CD4-positive, CD25-positive, alpha-beta regulatory T cell (primary cell): Measurements from ENCODE around the gene PNMA5. TPM values are rescaled to one million over a fixed set of nuclear protein-coding genes. Genes with fewer than 3 reads are reported as not detected.
A peak's percentile ranks its signal among the peaks of the same experiment; 100 is the strongest.

Experiments
- ATAC-seq, 2 donors: fragments of 150-1000 bp; cut with Tn5 transposase; one replicate each; pipeline ENCODE4 v1.10.0; 2021; ENCODE audit warnings: low read depth in 2 of 2, moderate number of reproducible peaks in 2 of 2, moderate library complexity in 1 of 2
- DNase-seq, 3 donors: peaks; one replicate each; pipeline versions ENCODE4 v3.0.0 to v3.0.0-alpha.2; 2012 to 2022; ENCODE audit warnings: mixed read lengths in 1 of 3
- H3K27ac ChIP-seq: one replicate; pipeline ENCODE4 v1.7.0; 2013; ENCODE audit warnings: mild to moderate bottlenecking, low read length; ENCODE audit not compliant: insufficient read depth, poor library complexity, severe bottlenecking
- H3K27me3 ChIP-seq: one replicate; pipeline ENCODE4 v1.7.0; 2013; ENCODE audit warnings: low read length; ENCODE audit not compliant: control insufficient read depth, insufficient read depth
- H3K36me3 ChIP-seq: one replicate; pipeline ENCODE4 v1.7.0; 2013; ENCODE audit warnings: mild to moderate bottlenecking, low read length, moderate library complexity; ENCODE audit not compliant: control insufficient read depth, insufficient read depth
- H3K4me1 ChIP-seq: 2 replicates; pipeline ENCODE4 v1.7.0; 2013; ENCODE audit warnings: mild to moderate bottlenecking, low read length; ENCODE audit not compliant: insufficient read depth, control insufficient read depth, poor library complexity, severe bottlenecking
- H3K4me3 ChIP-seq: one replicate; pipeline ENCODE4 v1.7.0; 2013; ENCODE audit warnings: low read depth, mild to moderate bottlenecking, low read length, moderate library complexity
- H3K9me3 ChIP-seq, 2 experiments: 1 replicate in 1 of 2; 2 replicates in 1 of 2; pipeline ENCODE4 v1.7.0; 2013; ENCODE audit warnings: low read length in 2 of 2, mild to moderate bottlenecking in 1 of 2, moderate library complexity in 1 of 2; ENCODE audit not compliant: control insufficient read depth in 2 of 2
- H3K27ac Mint-ChIP-seq, 3 donors: one replicate each; pipeline ENCODE4 v1.8.0; 2020 to 2022; ENCODE audit warnings: mild to moderate bottlenecking in 3 of 3, mixed read lengths in 3 of 3, moderate library complexity in 2 of 3
- H3K27me3 Mint-ChIP-seq: one replicate; pipeline ENCODE4 v1.8.0; 2022; ENCODE audit warnings: mild to moderate bottlenecking, mixed read lengths
- H3K36me3 Mint-ChIP-seq: one replicate; pipeline ENCODE4 v1.8.0; 2020; ENCODE audit warnings: mixed read lengths
- H3K4me1 Mint-ChIP-seq, 4 donors: one replicate each; pipeline ENCODE4 v1.8.0; 2020 to 2022; ENCODE audit warnings: mixed read lengths in 4 of 4, mild to moderate bottlenecking in 1 of 4
- H3K4me3 Mint-ChIP-seq, 4 donors: one replicate each; pipeline ENCODE4 v1.8.0; 2020 to 2022; ENCODE audit warnings: mild to moderate bottlenecking in 4 of 4, mixed read lengths in 4 of 4, moderate library complexity in 3 of 4
- H3K9me3 Mint-ChIP-seq, 7 donors: one replicate each; pipeline ENCODE4 v1.8.0; 2020 to 2022; ENCODE audit warnings: mixed read lengths in 7 of 7, mild to moderate bottlenecking in 3 of 7, moderate library complexity in 2 of 7
- polyA plus RNA-seq, 4 donors: library from polyadenylated mRNA; unstranded; fragments of 300-500 nt; fragmentation: Illumina TruSeq; gene quantifications; one replicate each; pipeline ENCODE4 v1.2.3, GENCODE V29; 2021
- total RNA-seq: library from RNA; stranded (reverse); gene quantifications from one replicate; pipeline ENCODE4 v1.2.3, GENCODE V29; 2022

PNMA5 gene
- total and polyA plus RNA-seq, 5 donors from 2014 or later: 0.15 to 0.47 (median 0.27) TPM

DNA sequence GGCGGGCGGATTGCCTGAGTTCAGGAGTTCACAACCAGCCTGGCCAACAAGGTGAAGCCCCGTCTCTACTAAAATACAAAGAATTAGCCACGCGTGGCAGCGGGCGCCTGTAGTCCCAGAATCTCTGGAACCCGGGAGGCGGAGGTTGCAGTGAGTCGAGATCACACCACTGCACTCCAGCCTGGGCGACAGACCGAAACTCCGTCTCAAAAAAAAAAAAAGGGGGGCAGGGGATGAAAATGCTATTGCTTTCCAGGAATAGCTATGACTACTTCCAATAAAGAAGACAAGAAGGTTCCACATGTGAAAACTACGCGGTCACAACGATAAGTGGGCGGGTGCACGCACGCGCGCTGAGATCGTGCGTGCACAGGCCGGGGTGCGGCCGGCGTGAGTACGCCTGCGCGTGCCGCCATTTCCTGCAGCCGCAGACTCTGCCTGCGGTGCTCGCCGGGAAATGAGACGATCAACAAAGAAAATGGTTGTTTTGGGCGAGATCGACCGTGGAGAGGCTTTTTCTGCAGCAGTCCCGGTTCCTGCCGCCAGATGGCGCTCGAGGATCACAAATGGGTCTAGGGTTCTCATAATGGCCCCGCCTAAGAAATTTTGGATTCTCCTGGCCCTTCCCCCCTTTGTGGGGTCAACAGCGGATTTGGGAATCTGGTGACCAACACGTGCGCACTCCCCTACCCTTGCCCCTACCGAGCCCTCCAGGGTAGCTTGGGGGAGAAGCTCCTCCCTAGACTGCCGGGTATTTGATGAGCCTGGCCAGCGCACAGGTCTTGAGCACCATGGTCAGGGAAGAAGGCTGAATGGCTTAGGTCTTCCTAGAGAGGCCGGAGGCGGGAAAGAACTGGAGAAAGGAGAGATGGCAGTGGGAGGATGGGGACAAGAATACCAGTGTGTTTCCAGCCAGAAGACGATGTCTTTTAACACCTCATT lies 35.1 kb downstream of the PNMA5 start:
- H3K27me3 ChIP-seq: no peaks in the 10 kb centered on the region
- Mint-ChIP-seq H3K36me3 (peaks cover 5% of the 10 kb centered on the region), H3K27ac (peak overlapping the region; percentile 86 to 95 (median 94)), H3K27me3 (no peaks in the 10 kb centered on the region), H3K9me3 (no peaks in the 10 kb centered on the region), H3K4me3 (peak overlapping the region; percentile 56 to 87 (median 81)), H3K4me1 (peaks cover 0 to 13% (median 3%) of the 10 kb centered on the region in 4 donors)
- H3K4me1 ChIP-seq: no peaks in the 10 kb centered on the region
- peak overlapping the region; percentile 26 for H3K4me3 ChIP-seq
- DNase-seq (peak; percentile 81 to 94 (median 91)), ATAC-seq (peak; percentile 93 to 96)
- no peaks in the 10 kb centered on the region for H3K9me3 ChIP-seq
- H3K27ac ChIP-seq: peak overlapping the region; percentile 69
- no peaks in the 10 kb centered on the region for H3K36me3 ChIP-seq

DNA sequence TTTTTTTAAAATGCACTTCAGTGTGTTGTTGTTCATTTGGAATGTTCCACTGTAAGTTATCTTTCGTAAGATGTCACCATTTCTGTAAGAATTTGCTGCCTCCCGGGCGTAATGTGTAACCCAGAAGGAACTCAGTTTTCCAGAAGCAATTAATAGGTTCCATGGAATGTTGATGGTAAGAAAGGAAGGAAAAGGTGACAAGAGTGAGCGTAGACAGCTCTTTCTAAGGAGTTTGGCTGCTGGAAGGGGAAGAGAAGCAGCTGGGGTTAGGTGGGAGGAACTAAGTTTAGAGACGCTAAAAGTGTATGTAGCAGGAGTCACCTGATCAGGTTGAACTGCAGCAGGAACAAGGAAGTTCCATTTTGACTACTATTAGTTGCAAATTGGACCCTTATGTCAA lies 35.9 kb downstream of the PNMA5 start:
- Mint-ChIP-seq H3K27me3 (no peaks in the 10 kb centered on the region), H3K36me3 (peaks cover 5% of the 10 kb centered on the region), H3K27ac (peak overlapping the region; percentile 86 to 95 (median 94)), H3K4me1 (peaks cover 0 to 13% (median 3%) of the 10 kb centered on the region in 4 donors), H3K9me3 (no peaks in the 10 kb centered on the region), H3K4me3 (peak overlapping the region in 3 of 4 donors; percentile 77 to 87 (median 85))
- no peaks in the 10 kb centered on the region for H3K9me3 ChIP-seq
- H3K27ac ChIP-seq: peak overlapping the region; percentile 69
- H3K36me3 ChIP-seq: no peaks in the 10 kb centered on the region
- ATAC-seq (no peak), DNase-seq (peak in 2 of 3 donors; percentile 5 to 31)
- no peaks in the 10 kb centered on the region for H3K4me1 ChIP-seq
- no peaks in the 10 kb centered on the region for H3K27me3 ChIP-seq
- H3K4me3 ChIP-seq: no peak overlapping the region

DNA sequence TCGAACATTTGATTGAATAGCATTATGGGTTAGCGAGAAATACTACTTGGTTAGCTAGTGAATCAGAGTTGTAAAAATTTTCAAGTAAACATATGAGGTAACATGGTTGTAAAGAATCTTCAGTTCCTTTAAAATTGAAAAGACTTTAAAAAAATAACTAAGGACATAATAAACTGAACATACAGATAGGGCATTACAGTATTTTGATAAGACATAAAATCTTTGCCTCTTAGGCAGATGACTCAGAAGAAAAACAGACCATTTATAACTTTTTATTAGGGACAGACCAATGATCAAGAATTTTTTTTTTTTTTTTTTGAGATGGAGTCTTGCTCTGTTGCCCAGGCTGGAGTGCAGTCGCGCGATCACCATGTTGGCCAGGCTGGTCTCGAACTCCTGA lies 43.1 kb downstream of the PNMA5 start:
- peaks cover 13% of the 10 kb centered on the region for H3K36me3 Mint-ChIP-seq
- Histone ChIP-seq H3K9me3 (no peaks in the 10 kb centered on the region), H3K4me1 (no peaks in the 10 kb centered on the region), H3K36me3 (peaks cover 3% of the 10 kb centered on the region), H3K4me3 (no peak overlapping the region), H3K27me3 (no peaks in the 10 kb centered on the region), H3K27ac (no peak overlapping the region)
- no peaks in the 10 kb centered on the region for H3K27me3 Mint-ChIP-seq
- no peaks in the 10 kb centered on the region for H3K9me3 Mint-ChIP-seq
- ATAC-seq: no peak
- no peak overlapping the region for H3K27ac Mint-ChIP-seq
- no peak overlapping the region for H3K4me3 Mint-ChIP-seq
- H3K4me1 Mint-ChIP-seq: no peaks in the 10 kb centered on the region
- no peak for DNase-seq

DNA sequence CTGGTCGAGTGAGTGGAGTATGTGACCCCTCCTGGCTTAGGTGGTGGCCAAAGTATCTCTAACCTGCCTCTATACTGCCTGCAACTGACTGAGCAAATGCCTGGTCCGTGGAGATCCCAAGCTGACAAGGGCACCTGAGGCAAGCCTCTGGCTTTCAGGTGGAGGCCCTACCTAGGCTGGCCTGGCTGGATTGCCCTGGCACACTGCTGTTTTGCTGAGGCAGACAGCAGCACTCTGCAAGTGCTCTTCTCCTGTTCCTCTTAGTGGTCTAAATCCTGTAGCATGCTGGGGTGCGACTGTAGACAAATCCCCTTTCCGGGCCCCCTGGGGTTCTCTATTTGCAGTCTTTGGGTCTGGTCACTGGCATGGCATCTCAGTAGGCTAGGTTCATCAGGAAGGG lies 44.8 kb downstream of the PNMA5 start:
- no peaks in the 10 kb centered on the region for H3K9me3 ChIP-seq
- H3K4me1 Mint-ChIP-seq: no peaks in the 10 kb centered on the region
- H3K36me3 Mint-ChIP-seq: peaks cover 13% of the 10 kb centered on the region
- no peak overlapping the region for H3K27ac Mint-ChIP-seq
- no peak for ATAC-seq
- peaks cover 3% of the 10 kb centered on the region for H3K36me3 ChIP-seq
- H3K4me1 ChIP-seq: no peaks in the 10 kb centered on the region
- no peaks in the 10 kb centered on the region for H3K27me3 ChIP-seq
- H3K4me3 Mint-ChIP-seq: no peak overlapping the region
- no peak overlapping the region for H3K27ac ChIP-seq
- DNase-seq: no peak
- no peaks in the 10 kb centered on the region for H3K27me3 Mint-ChIP-seq
- H3K4me3 ChIP-seq: no peak overlapping the region
- no peaks in the 10 kb centered on the region for H3K9me3 Mint-ChIP-seq

DNA sequence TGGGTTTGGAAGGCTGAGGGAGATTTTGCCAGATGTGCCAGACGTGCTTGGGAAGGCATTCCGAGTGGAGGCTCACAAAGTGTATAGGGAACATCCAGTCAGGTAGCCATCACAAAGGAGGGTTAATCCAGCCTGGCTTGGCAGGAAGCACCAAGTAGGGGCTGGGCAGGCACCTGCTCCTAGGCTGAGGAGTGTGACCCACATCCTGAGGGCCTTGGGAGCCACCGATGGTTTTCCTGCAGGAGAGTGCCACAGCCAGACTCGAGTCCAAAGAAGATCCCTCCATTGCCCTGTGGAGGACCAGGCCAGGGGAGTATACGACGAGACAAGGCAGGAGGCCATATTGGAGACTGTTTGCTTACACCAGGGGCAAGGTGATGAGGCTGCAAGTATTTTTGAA lies 47.2 kb downstream of the PNMA5 start:
- no peaks in the 10 kb centered on the region for H3K9me3 ChIP-seq
- peaks cover 3% of the 10 kb centered on the region for H3K36me3 ChIP-seq
- Mint-ChIP-seq H3K4me1 (peaks cover 0 to 3% (median 0%) of the 10 kb centered on the region in 4 donors), H3K36me3 (peaks cover 13% of the 10 kb centered on the region), H3K27me3 (no peaks in the 10 kb centered on the region), H3K4me3 (no peak overlapping the region), H3K9me3 (no peaks in the 10 kb centered on the region), H3K27ac (no peak overlapping the region)
- no peak for ATAC-seq
- no peaks in the 10 kb centered on the region for H3K27me3 ChIP-seq
- DNase-seq: no peak
- H3K27ac ChIP-seq: no peak overlapping the region
- no peak overlapping the region for H3K4me3 ChIP-seq
- H3K4me1 ChIP-seq: peaks cover 5% of the 10 kb centered on the region

DNA sequence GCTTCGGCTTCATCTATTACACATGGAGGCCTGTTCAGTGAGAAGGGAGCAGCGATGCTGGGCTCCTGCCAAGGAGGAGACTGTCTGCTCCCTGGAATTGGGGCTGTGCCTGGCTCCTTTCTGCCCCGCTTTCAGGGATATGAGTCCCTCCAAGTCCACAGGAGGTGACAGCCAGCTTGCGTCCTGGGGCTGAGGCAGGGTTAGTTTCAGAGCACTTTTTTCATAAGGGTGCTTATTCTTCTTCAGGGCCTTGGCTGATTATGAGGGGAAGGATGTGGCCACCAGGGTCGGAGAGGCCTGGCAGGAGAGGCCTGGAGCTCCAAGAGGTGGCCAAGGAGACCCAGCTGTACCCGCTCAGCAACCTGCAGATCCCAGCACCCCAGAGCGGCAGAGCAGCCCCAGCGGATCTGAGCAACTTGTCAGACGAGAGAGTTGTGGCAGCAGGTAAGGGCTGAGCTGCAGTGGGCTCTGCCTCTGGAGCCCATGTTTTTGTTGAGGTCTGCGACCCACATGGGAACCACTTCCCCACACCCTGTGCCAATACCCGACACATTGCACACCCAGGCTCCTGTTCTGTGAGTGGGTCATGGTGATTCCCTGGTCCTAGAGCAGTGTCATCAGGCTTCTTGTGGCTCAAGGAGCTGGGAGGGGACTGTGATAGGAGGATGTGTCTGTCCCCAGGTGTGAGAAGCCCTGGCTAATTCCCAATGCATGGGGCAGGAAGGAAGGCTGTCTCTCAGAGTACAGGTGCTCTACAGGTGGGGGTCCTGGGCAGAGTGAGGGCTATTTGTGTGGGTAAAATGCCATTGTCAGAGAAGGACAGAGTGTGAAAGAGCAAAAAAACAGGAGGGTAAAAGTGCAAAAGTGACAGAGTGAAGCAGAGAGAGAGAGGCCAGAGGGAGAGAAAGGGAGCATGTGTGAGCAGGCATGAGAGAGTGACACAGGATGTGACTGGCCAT lies 48.6 kb downstream of the PNMA5 start:
- no peaks in the 10 kb centered on the region for H3K9me3 Mint-ChIP-seq
- H3K27ac Mint-ChIP-seq: peak overlapping the region in 1 of 3 donors; percentile 65
- ATAC-seq: no peak
- Histone ChIP-seq H3K27ac (no peak overlapping the region), H3K36me3 (peaks cover 3% of the 10 kb centered on the region), H3K4me3 (no peak overlapping the region), H3K27me3 (no peaks in the 10 kb centered on the region), H3K9me3 (no peaks in the 10 kb centered on the region), H3K4me1 (peaks cover 10% of the 10 kb centered on the region)
- peaks cover 0 to 7% (median 3%) of the 10 kb centered on the region in 4 donors for H3K4me1 Mint-ChIP-seq
- peak overlapping the region in 2 of 4 donors; percentile 8 to 32 for H3K4me3 Mint-ChIP-seq
- DNase-seq: no peak
- peaks cover 13% of the 10 kb centered on the region for H3K36me3 Mint-ChIP-seq
- peaks cover 5% of the 10 kb centered on the region for H3K27me3 Mint-ChIP-seq

DNA sequence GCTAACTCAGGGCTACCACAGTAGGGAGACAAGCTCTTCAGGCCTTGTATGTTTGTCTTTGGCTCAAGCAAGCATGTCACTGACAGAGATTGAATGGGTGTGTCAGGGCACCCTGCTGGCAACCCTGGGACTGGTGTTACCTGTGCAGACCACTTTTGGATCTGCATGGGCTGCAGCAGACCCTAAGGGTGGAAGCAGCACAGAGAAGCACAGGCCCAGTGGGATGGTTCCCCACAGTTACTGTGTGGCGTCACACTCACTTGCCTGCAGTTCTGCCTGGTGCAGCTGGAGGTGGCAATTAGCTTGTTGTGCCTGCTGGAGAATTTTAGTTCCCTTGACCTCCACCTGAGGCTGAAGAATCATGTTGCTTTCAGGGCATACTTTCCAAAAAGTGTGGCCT lies 50.1 kb downstream of the PNMA5 start:
- H3K27me3 Mint-ChIP-seq: peaks cover 5% of the 10 kb centered on the region
- H3K36me3 Mint-ChIP-seq: peaks cover 13% of the 10 kb centered on the region
- DNase-seq: no peak
- H3K27me3 ChIP-seq: no peaks in the 10 kb centered on the region
- peaks cover 0 to 7% (median 3%) of the 10 kb centered on the region in 4 donors for H3K4me1 Mint-ChIP-seq
- no peak overlapping the region for H3K27ac Mint-ChIP-seq
- no peak overlapping the region for H3K27ac ChIP-seq
- no peaks in the 10 kb centered on the region for H3K9me3 ChIP-seq
- ATAC-seq: no peak
- H3K4me1 ChIP-seq: peaks cover 10% of the 10 kb centered on the region
- H3K36me3 ChIP-seq: peaks cover 3% of the 10 kb centered on the region
- H3K4me3 ChIP-seq: no peak overlapping the region
- H3K9me3 Mint-ChIP-seq: no peaks in the 10 kb centered on the region
- peak overlapping the region in 1 of 4 donors; percentile 27 for H3K4me3 Mint-ChIP-seq
